MM.1S (cell line): Measurements from ENCODE around the gene SLC12A7.

ENCODE experiments used
- CTCF ChIP-seq: fragments of 300-600 bp; sonication (generic); IDR thresholded peaks from 2 replicates; pipeline ENCODE4 v1.5.1; 2016; ENCODE audit warnings: antibody characterized with exemption, low read length, mixed read lengths
- EZH2phosphoT487 ChIP-seq: fragments of 300-600 bp; sonication (generic); IDR thresholded peaks from 2 replicates; pipeline ENCODE4 v1.6.1; 2018; ENCODE audit warnings: antibody characterized with exemption, low read length

GRCh38 chr5:1044117-1044516 is 67.7 kb downstream of the SLC12A7 start:
- TF ChIP-seq CTCF (no peak), EZH2phosphoT487 (no peak)
